ENCODE data around the gene SFI1.

Gene SFI1

GRCh38 chr22:31578171-31578570 lies 81.8 kb downstream of the SFI1 start:
- no peak overlapping the region for H4K91ac ChIP-seq (ENCODE audit: low read depth, low read length, poor library complexity)
- DNase-seq (ENCODE audit: low spot score): no peak
- no peak overlapping the region for H2BK12ac ChIP-seq (ENCODE audit: low read length)
- no peaks in the 10 kb centered on the region for H3K9me3 ChIP-seq (replicated peaks in 1 of 2; ENCODE audit: control insufficient read depth in 2 of 2, insufficient read depth in 1 of 2, low read depth in 1 of 2, low read length in 2 of 2)
- H3K4me2 ChIP-seq (ENCODE audit: insufficient read depth, low read length, poor library complexity, severe bottlenecking): no peak overlapping the region
- H3K14ac ChIP-seq (ENCODE audit: low read length): no peak overlapping the region
- no peaks in the 10 kb centered on the region for H3K4me1 ChIP-seq (ENCODE audit: control insufficient read depth in 2 of 2, insufficient read depth in 1 of 2, low read depth in 1 of 2, low read length in 2 of 2)
- H2AFZ ChIP-seq (ENCODE audit: low read length): no peak overlapping the region
- no peak overlapping the region for H2BK120ac ChIP-seq (ENCODE audit: low read depth, low read length)
- H3K4me3 ChIP-seq (ENCODE audit: low read length in 2 of 2): no peak overlapping the region
- no peaks in the 10 kb centered on the region for H3K27me3 ChIP-seq (ENCODE audit: control insufficient read depth in 3 of 3, insufficient read depth in 3 of 3, low read depth in 1 of 3, low read length in 3 of 3)
- peaks cover 5 to 58% of the 10 kb centered on the region in 2 donors for H3K36me3 ChIP-seq (replicated peaks in 1 of 2; ENCODE audit: control insufficient read depth in 2 of 2, insufficient read depth in 2 of 2, low read length in 2 of 2)
- H2BK15ac ChIP-seq (ENCODE audit: low read length): no peak overlapping the region
- no peak overlapping the region for H3K18ac ChIP-seq (ENCODE audit: low read length)
- H4K8ac ChIP-seq (ENCODE audit: low read depth, low read length): no peak overlapping the region
- H3K27ac ChIP-seq (replicated peaks; ENCODE audit: low read length): no peak overlapping the region
- no peak overlapping the region for H3K23ac ChIP-seq (ENCODE audit: low read depth, low read length, poor library complexity)
- H3K9ac ChIP-seq (ENCODE audit: low read depth, low read length, poor library complexity): no peak overlapping the region
- no peaks in the 10 kb centered on the region for H3K79me1 ChIP-seq (ENCODE audit: low read depth, low read length)
- no CpG with 5 or more reads among the region's 5 CpGs for WGBS, 2 donors (ENCODE audit: extremely low coverage in 2 of 2, insufficient read length in 2 of 2, insufficient replicate concordance in 1 of 2)
- H2AK5ac ChIP-seq (ENCODE audit: low read depth, low read length): no peak overlapping the region
- no peak overlapping the region for H3K4ac ChIP-seq (ENCODE audit: low read length)
- no peak overlapping the region for H2BK5ac ChIP-seq (ENCODE audit: low read length)

DNA sequence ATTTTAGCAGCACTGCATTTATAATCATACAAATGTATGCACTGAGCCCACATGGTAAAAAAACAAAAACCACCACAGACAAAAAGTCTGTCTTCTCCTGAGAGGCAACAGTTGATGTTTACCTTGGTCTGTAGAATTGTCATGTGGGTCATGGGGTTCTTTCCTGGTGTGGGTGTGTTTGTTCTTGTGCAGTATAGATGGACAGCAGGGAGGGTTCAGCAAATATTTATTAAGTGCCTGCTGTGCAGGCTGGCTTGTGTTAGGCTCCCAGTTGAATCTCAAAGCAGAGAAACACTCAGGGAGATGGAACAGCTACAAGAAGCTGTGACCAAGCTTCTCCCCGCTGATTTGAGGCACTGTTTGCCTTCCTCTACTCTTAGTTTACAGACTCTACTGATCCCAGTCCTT lies 83.5 kb downstream of the SFI1 start:
- Histone ChIP-seq H3K18ac (ENCODE audit: low read length) (no peak overlapping the region), H2AK5ac (ENCODE audit: low read depth, low read length) (no peak overlapping the region), H3K4me2 (ENCODE audit: insufficient read depth, low read length, poor library complexity, severe bottlenecking) (no peak overlapping the region), H3K4me1 (ENCODE audit: control insufficient read depth in 2 of 2, insufficient read depth in 1 of 2, low read depth in 1 of 2, low read length in 2 of 2) (no peaks in the 10 kb centered on the region), H2BK12ac (ENCODE audit: low read length) (no peak overlapping the region), H3K27ac (replicated peaks; ENCODE audit: low read length) (no peak overlapping the region), H3K36me3 (replicated peaks in 1 of 2; ENCODE audit: control insufficient read depth in 2 of 2, insufficient read depth in 2 of 2, low read length in 2 of 2) (peaks cover 3 to 58% of the 10 kb centered on the region in 2 donors), H4K91ac (ENCODE audit: low read depth, low read length, poor library complexity) (no peak overlapping the region), H3K4me3 (ENCODE audit: low read length in 2 of 2) (no peak overlapping the region), H3K9ac (ENCODE audit: low read depth, low read length, poor library complexity) (no peak overlapping the region), H2AFZ (ENCODE audit: low read length) (no peak overlapping the region), H3K14ac (ENCODE audit: low read length) (no peak overlapping the region), H3K27me3 (ENCODE audit: control insufficient read depth in 3 of 3, insufficient read depth in 3 of 3, low read depth in 1 of 3, low read length in 3 of 3) (no peaks in the 10 kb centered on the region), H3K23ac (ENCODE audit: low read depth, low read length, poor library complexity) (no peak overlapping the region), H2BK5ac (ENCODE audit: low read length) (no peak overlapping the region), H3K4ac (ENCODE audit: low read length) (no peak overlapping the region), H2BK15ac (ENCODE audit: low read length) (no peak overlapping the region), H4K8ac (ENCODE audit: low read depth, low read length) (no peak overlapping the region), H2BK120ac (ENCODE audit: low read depth, low read length) (no peak overlapping the region), H3K9me3 (replicated peaks in 1 of 2; ENCODE audit: control insufficient read depth in 2 of 2, insufficient read depth in 1 of 2, low read depth in 1 of 2, low read length in 2 of 2) (no peaks in the 10 kb centered on the region), H3K79me1 (ENCODE audit: low read depth, low read length) (no peaks in the 10 kb centered on the region)
- no CpG with 5 or more reads among the region's 1 CpG for WGBS, 2 donors (ENCODE audit: extremely low coverage in 2 of 2, insufficient read length in 2 of 2, insufficient replicate concordance in 1 of 2)
- no peak for DNase-seq (ENCODE audit: low spot score)

GRCh38 chr22:31583861-31584485 lies 87.6 kb downstream of the SFI1 start:
- no peaks in the 10 kb centered on the region for H3K79me1 ChIP-seq (ENCODE audit: low read depth, low read length)
- H2AK5ac ChIP-seq (ENCODE audit: low read depth, low read length): no peak overlapping the region
- no peak overlapping the region for H4K91ac ChIP-seq (ENCODE audit: low read depth, low read length, poor library complexity)
- H2BK15ac ChIP-seq (ENCODE audit: low read length): no peak overlapping the region
- peaks cover 0 to 10% of the 10 kb centered on the region in 2 donors for H3K9me3 ChIP-seq (replicated peaks in 1 of 2; ENCODE audit: control insufficient read depth in 2 of 2, insufficient read depth in 1 of 2, low read depth in 1 of 2, low read length in 2 of 2)
- H3K27me3 ChIP-seq (ENCODE audit: control insufficient read depth in 3 of 3, insufficient read depth in 3 of 3, low read depth in 1 of 3, low read length in 3 of 3): no peaks in the 10 kb centered on the region
- H3K18ac ChIP-seq (ENCODE audit: low read length): no peak overlapping the region
- H3K4ac ChIP-seq (ENCODE audit: low read length): no peak overlapping the region
- WGBS, 2 donors (ENCODE audit: extremely low coverage in 2 of 2, insufficient read length in 2 of 2, insufficient replicate concordance in 1 of 2): no CpG with 5 or more reads among the region's 3 CpGs
- H4K8ac ChIP-seq (ENCODE audit: low read depth, low read length): no peak overlapping the region
- no peak overlapping the region for H2AFZ ChIP-seq (ENCODE audit: low read length)
- no peak overlapping the region for H3K4me3 ChIP-seq (ENCODE audit: low read length in 2 of 2)
- no peak for DNase-seq (ENCODE audit: low spot score)
- H2BK12ac ChIP-seq (ENCODE audit: low read length): no peak overlapping the region
- H3K27ac ChIP-seq (replicated peaks; ENCODE audit: low read length): no peak overlapping the region
- peaks cover 0 to 61% of the 10 kb centered on the region in 2 donors for H3K36me3 ChIP-seq (replicated peaks in 1 of 2; ENCODE audit: control insufficient read depth in 2 of 2, insufficient read depth in 2 of 2, low read length in 2 of 2)
- no peak overlapping the region for H2BK5ac ChIP-seq (ENCODE audit: low read length)
- peaks cover 0 to 6% of the 10 kb centered on the region in 2 donors for H3K4me1 ChIP-seq (ENCODE audit: control insufficient read depth in 2 of 2, insufficient read depth in 1 of 2, low read depth in 1 of 2, low read length in 2 of 2)
- H3K4me2 ChIP-seq (ENCODE audit: insufficient read depth, low read length, poor library complexity, severe bottlenecking): no peak overlapping the region
- no peak overlapping the region for H3K9ac ChIP-seq (ENCODE audit: low read depth, low read length, poor library complexity)
- H2BK120ac ChIP-seq (ENCODE audit: low read depth, low read length): no peak overlapping the region
- no peak overlapping the region for H3K23ac ChIP-seq (ENCODE audit: low read depth, low read length, poor library complexity)
- no peak overlapping the region for H3K14ac ChIP-seq (ENCODE audit: low read length)

DNA sequence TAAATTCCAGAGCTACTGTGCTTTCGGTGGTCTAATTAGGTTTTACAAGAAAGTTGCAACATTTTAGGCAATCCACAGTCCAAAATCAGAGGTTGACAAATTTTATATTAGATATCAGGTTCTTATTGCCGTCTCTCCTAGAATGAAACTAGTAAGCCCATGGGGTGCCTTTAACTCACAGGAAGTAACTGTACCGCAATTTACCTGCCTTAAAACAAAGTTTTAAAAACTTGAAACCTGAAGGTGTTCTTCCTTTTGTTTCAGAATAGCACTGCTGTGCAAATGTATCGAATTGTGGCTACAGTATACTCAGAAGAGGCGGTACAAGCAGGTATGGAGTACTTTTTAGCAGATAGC lies 88.4 kb downstream of the SFI1 start:
- Histone ChIP-seq H3K79me1 (ENCODE audit: low read depth, low read length) (no peaks in the 10 kb centered on the region), H2AK5ac (ENCODE audit: low read depth, low read length) (no peak overlapping the region), H2AFZ (ENCODE audit: low read length) (no peak overlapping the region), H2BK12ac (ENCODE audit: low read length) (no peak overlapping the region), H4K91ac (ENCODE audit: low read depth, low read length, poor library complexity) (no peak overlapping the region), H3K4me1 (ENCODE audit: control insufficient read depth in 2 of 2, insufficient read depth in 1 of 2, low read depth in 1 of 2, low read length in 2 of 2) (peaks cover 0 to 6% of the 10 kb centered on the region in 2 donors), H2BK120ac (ENCODE audit: low read depth, low read length) (no peak overlapping the region), H2BK5ac (ENCODE audit: low read length) (no peak overlapping the region), H3K18ac (ENCODE audit: low read length) (no peak overlapping the region), H3K4me3 (ENCODE audit: low read length in 2 of 2) (no peak overlapping the region), H3K9ac (ENCODE audit: low read depth, low read length, poor library complexity) (no peak overlapping the region), H3K4me2 (ENCODE audit: insufficient read depth, low read length, poor library complexity, severe bottlenecking) (no peak overlapping the region), H3K4ac (ENCODE audit: low read length) (no peak overlapping the region), H2BK15ac (ENCODE audit: low read length) (no peak overlapping the region), H3K23ac (ENCODE audit: low read depth, low read length, poor library complexity) (no peak overlapping the region), H3K27ac (replicated peaks; ENCODE audit: low read length) (no peak overlapping the region), H4K8ac (ENCODE audit: low read depth, low read length) (no peak overlapping the region), H3K9me3 (replicated peaks in 1 of 2; ENCODE audit: control insufficient read depth in 2 of 2, insufficient read depth in 1 of 2, low read depth in 1 of 2, low read length in 2 of 2) (peaks cover 0 to 10% of the 10 kb centered on the region in 2 donors), H3K36me3 (replicated peaks in 1 of 2; ENCODE audit: control insufficient read depth in 2 of 2, insufficient read depth in 2 of 2, low read length in 2 of 2) (peaks cover 3 to 67% of the 10 kb centered on the region in 2 donors), H3K14ac (ENCODE audit: low read length) (no peak overlapping the region), H3K27me3 (ENCODE audit: control insufficient read depth in 3 of 3, insufficient read depth in 3 of 3, low read depth in 1 of 3, low read length in 3 of 3) (no peaks in the 10 kb centered on the region)
- no CpG with 5 or more reads among the region's 5 CpGs for WGBS, 2 donors (ENCODE audit: extremely low coverage in 2 of 2, insufficient read length in 2 of 2, insufficient replicate concordance in 1 of 2)
- no peak for DNase-seq (ENCODE audit: low spot score)

Data from neuronal stem cell (in vitro differentiated cells).